ENCODE measurements around the gene ADAMTS12. TPM values are rescaled to one million over a fixed set of nuclear protein-coding genes. Genes with fewer than 3 reads are reported as not detected.

ADAMTS12 gene
- total and polyA plus RNA-seq, 2 experiments from 2014 or later = 9.1 to 17.1 TPM

- no peaks in the 10 kb centered on the region for H3F3A ChIP-seq (replicated peaks; ENCODE audit: low read depth)
- TF ChIP-seq JUNB (IDR thresholded peaks at IDR 0.05; ENCODE audit: unreplicated experiment) = no peak
- TF ChIP-seq ZNF114 (CRISPR knock-in tag; IDR thresholded peaks at IDR 0.05) = no peak
- no peak for TF ChIP-seq REST (IDR thresholded peaks at IDR 0.05; ENCODE audit: unreplicated experiment)
- TF ChIP-seq, protein P1, sequence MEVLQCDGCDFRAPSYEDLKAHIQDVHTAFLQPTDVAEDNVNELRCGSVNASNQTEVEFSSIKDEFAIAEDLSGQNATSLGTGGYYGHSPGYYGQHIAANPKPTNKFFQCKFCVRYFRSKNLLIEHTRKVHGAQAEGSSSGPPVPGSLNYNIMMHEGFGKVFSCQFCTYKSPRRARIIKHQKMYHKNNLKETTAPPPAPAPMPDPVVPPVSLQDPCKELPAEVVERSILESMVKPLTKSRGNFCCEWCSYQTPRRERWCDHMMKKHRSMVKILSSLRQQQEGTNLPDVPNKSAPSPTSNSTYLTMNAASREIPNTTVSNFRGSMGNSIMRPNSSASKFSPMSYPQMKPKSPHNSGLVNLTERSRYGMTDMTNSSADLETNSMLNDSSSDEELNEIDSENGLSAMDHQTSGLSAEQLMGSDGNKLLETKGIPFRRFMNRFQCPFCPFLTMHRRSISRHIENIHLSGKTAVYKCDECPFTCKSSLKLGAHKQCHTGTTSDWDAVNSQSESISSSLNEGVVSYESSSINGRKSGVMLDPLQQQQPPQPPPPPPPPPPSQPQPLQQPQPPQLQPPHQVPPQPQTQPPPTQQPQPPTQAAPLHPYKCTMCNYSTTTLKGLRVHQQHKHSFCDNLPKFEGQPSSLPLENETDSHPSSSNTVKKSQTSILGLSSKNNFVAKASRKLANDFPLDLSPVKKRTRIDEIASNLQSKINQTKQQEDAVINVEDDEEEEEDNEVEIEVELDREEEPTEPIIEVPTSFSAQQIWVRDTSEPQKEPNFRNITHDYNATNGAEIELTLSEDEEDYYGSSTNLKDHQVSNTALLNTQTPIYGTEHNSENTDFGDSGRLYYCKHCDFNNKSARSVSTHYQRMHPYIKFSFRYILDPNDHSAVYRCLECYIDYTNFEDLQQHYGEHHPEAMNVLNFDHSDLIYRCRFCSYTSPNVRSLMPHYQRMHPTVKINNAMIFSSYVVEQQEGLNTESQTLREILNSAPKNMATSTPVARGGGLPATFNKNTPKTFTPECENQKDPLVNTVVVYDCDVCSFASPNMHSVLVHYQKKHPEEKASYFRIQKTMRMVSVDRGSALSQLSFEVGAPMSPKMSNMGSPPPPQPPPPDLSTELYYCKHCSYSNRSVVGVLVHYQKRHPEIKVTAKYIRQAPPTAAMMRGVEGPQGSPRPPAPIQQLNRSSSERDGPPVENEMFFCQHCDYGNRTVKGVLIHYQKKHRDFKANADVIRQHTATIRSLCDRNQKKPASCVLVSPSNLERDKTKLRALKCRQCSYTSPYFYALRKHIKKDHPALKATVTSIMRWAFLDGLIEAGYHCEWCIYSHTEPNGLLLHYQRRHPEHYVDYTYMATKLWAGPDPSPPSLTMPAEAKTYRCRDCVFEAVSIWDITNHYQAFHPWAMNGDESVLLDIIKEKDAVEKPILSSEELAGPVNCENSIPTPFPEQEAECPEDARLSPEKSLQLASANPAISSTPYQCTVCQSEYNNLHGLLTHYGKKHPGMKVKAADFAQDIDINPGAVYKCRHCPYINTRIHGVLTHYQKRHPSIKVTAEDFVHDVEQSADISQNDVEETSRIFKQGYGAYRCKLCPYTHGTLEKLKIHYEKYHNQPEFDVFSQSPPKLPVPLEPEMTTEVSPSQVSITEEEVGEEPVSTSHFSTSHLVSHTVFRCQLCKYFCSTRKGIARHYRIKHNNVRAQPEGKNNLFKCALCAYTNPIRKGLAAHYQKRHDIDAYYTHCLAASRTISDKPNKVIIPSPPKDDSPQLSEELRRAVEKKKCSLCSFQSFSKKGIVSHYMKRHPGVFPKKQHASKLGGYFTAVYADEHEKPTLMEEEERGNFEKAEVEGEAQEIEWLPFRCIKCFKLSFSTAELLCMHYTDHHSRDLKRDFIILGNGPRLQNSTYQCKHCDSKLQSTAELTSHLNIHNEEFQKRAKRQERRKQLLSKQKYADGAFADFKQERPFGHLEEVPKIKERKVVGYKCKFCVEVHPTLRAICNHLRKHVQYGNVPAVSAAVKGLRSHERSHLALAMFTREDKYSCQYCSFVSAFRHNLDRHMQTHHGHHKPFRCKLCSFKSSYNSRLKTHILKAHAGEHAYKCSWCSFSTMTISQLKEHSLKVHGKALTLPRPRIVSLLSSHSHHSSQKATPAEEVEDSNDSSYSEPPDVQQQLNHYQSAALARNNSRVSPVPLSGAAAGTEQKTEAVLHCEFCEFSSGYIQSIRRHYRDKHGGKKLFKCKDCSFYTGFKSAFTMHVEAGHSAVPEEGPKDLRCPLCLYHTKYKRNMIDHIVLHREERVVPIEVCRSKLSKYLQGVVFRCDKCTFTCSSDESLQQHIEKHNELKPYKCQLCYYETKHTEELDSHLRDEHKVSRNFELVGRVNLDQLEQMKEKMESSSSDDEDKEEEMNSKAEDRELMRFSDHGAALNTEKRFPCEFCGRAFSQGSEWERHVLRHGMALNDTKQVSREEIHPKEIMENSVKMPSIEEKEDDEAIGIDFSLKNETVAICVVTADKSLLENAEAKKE (CRISPR knock-in tag; IDR thresholded peaks at IDR 0.05) = no peak
- TF ChIP-seq POLR2AphosphoS5 (IDR thresholded peaks at IDR 0.05; ENCODE audit: low read depth) = no peak
- no peak for TF ChIP-seq ETS1 (IDR thresholded peaks at IDR 0.05)
- no peak for TF ChIP-seq EZH2 (IDR thresholded peaks at IDR 0.05; ENCODE audit: low read depth, unreplicated experiment)
- Mint-ChIP-seq H3K36me3 (ENCODE audit: low read depth) (no peaks in the 10 kb centered on the region), H3K27me3 (ENCODE audit: insufficient read depth, low read depth, poor library complexity) (no peaks in the 10 kb centered on the region), H3K27ac (no peak overlapping the region), H3K9me3 (no peaks in the 10 kb centered on the region), H3K4me3 (no peak overlapping the region), H3K4me1 (peaks cover 29% of the 10 kb centered on the region)
- H3K27me3 ChIP-seq (ENCODE audit: insufficient read depth) = no peaks in the 10 kb centered on the region
- H3K4me1 ChIP-seq (ENCODE audit: insufficient read depth) = peaks cover 17% of the 10 kb centered on the region
- no peak overlapping the region for H3K4me3 ChIP-seq
- no peaks in the 10 kb centered on the region for H3K36me3 ChIP-seq (ENCODE audit: insufficient read depth)
- no peak overlapping the region for H3K4me2 ChIP-seq
- DNase-seq (ENCODE audit: low spot score) (no peak), ATAC-seq (no peak)
- no peak overlapping the region for H2AFZ ChIP-seq
- peak overlapping the region; percentile 12; the same call in 1 of the 2 replicates for H3K27ac ChIP-seq (ENCODE audit: low read depth)
- H3K9me2 ChIP-seq (ENCODE audit: insufficient read depth) = 0 out of 2 replicates have a peak, but pooled peaks cover 7% of the 10 kb centered on the region
- no peaks in the 10 kb centered on the region for H4K20me1 ChIP-seq (replicated peaks; ENCODE audit: insufficient read depth)
- peaks cover 11% of the 10 kb centered on the region for H3K79me2 ChIP-seq (replicated peaks; ENCODE audit: insufficient read depth)
Observed at GRCh38 chr5:33828626-33829308, 63.0 kb downstream of the ADAMTS12 start.

Data from GM23338 (cell line).